ENCODE measurements around the gene EIPR1. TPM values are rescaled to one million over a fixed set of nuclear protein-coding genes. Genes with fewer than 3 reads are reported as not detected.

The EIPR1 gene
- total and polyA plus RNA-seq, 2 experiments from 2014 or later = 17.4 to 46.3 TPM

- TF ChIP-seq, protein P1, sequence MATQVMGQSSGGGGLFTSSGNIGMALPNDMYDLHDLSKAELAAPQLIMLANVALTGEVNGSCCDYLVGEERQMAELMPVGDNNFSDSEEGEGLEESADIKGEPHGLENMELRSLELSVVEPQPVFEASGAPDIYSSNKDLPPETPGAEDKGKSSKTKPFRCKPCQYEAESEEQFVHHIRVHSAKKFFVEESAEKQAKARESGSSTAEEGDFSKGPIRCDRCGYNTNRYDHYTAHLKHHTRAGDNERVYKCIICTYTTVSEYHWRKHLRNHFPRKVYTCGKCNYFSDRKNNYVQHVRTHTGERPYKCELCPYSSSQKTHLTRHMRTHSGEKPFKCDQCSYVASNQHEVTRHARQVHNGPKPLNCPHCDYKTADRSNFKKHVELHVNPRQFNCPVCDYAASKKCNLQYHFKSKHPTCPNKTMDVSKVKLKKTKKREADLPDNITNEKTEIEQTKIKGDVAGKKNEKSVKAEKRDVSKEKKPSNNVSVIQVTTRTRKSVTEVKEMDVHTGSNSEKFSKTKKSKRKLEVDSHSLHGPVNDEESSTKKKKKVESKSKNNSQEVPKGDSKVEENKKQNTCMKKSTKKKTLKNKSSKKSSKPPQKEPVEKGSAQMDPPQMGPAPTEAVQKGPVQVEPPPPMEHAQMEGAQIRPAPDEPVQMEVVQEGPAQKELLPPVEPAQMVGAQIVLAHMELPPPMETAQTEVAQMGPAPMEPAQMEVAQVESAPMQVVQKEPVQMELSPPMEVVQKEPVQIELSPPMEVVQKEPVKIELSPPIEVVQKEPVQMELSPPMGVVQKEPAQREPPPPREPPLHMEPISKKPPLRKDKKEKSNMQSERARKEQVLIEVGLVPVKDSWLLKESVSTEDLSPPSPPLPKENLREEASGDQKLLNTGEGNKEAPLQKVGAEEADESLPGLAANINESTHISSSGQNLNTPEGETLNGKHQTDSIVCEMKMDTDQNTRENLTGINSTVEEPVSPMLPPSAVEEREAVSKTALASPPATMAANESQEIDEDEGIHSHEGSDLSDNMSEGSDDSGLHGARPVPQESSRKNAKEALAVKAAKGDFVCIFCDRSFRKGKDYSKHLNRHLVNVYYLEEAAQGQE (IDR thresholded peaks at IDR 0.05; ENCODE audit: unreplicated experiment) = no peak
- TF ChIP-seq, protein P2, sequence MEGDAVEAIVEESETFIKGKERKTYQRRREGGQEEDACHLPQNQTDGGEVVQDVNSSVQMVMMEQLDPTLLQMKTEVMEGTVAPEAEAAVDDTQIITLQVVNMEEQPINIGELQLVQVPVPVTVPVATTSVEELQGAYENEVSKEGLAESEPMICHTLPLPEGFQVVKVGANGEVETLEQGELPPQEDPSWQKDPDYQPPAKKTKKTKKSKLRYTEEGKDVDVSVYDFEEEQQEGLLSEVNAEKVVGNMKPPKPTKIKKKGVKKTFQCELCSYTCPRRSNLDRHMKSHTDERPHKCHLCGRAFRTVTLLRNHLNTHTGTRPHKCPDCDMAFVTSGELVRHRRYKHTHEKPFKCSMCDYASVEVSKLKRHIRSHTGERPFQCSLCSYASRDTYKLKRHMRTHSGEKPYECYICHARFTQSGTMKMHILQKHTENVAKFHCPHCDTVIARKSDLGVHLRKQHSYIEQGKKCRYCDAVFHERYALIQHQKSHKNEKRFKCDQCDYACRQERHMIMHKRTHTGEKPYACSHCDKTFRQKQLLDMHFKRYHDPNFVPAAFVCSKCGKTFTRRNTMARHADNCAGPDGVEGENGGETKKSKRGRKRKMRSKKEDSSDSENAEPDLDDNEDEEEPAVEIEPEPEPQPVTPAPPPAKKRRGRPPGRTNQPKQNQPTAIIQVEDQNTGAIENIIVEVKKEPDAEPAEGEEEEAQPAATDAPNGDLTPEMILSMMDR (conservative IDR thresholded peaks at IDR 0.05; ENCODE audit: low read depth in 2 of 2) = no peak
- TF ChIP-seq EZH2phosphoT487 (IDR thresholded peaks at IDR 0.05; ENCODE audit: unreplicated experiment) (no peak), CREB1 (CRISPR knock-in tag; IDR thresholded peaks at IDR 0.05; ENCODE audit: low read depth) (no peak), JUNB (IDR thresholded peaks at IDR 0.05; ENCODE audit: unreplicated experiment) (no peak), ETS1 (IDR thresholded peaks at IDR 0.05) (no peak), ZNF114 (CRISPR knock-in tag; IDR thresholded peaks at IDR 0.05) (no peak), ZNF331 (CRISPR knock-in tag; IDR thresholded peaks at IDR 0.05; ENCODE audit: low read depth) (no peak)
Measured at GRCh38 chr2:3192920-3193319, 184.7 kb downstream of the EIPR1 start (continued).

DNA sequence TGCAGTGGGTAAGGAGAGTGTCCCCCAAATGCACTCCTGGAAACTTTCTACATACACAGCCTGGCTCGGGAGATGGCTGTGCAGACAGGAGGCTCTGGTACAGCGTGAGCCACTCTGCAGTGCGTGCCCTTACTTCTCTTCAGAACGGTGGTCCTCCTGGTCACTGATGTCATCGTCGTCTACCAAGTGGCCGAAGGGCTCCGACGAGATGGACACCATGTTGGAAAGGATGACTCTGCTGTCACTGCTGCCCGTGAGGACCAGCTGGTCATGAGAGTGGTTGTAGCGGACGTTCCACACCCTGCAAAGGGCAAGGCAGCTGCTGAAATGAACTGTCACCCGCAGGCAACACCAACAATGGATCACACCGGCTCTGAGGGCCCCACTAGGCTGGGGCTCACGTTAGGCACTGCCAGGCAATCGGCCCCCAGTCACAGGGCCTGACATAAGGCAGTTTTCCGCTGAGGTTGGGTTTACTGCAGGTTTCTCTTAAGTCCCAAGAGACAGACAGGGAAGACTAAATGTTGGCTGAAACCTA, 185.3 kb downstream of the EIPR1 start:
- peaks cover 10% of the 10 kb centered on the region; the same call in 2 of the 3 replicates for H3K36me3 Mint-ChIP-seq (ENCODE audit: low read depth)
- H3K27ac Mint-ChIP-seq = no peak overlapping the region; the same call in 1 of the 2 replicates
- Histone ChIP-seq H3K79me2 (replicated peaks; ENCODE audit: insufficient read depth) (no peaks in the 10 kb centered on the region), H3K4me3 (no peak overlapping the region), H3K36me3 (ENCODE audit: insufficient read depth) (no peaks in the 10 kb centered on the region), H3F3A (replicated peaks; ENCODE audit: low read depth) (no peaks in the 10 kb centered on the region), H2AFZ (no peak overlapping the region), H3K9me2 (ENCODE audit: insufficient read depth) (no peaks in the 10 kb centered on the region), H4K20me1 (replicated peaks; ENCODE audit: insufficient read depth) (no peaks in the 10 kb centered on the region; the same call in none of the 2 replicates), H3K27ac (ENCODE audit: low read depth) (no peak overlapping the region), H3K27me3 (ENCODE audit: insufficient read depth) (no peaks in the 10 kb centered on the region), H3K4me1 (ENCODE audit: insufficient read depth) (0 out of 2 replicates have a peak, but pooled peaks cover 3% of the 10 kb centered on the region), H3K4me2 (no peak overlapping the region)
- peaks cover 11% of the 10 kb centered on the region for H3K27me3 Mint-ChIP-seq (ENCODE audit: insufficient read depth, low read depth, poor library complexity)
- H3K4me3 Mint-ChIP-seq = no peak overlapping the region
- H3K9me3 Mint-ChIP-seq = no peaks in the 10 kb centered on the region
- DNase-seq (ENCODE audit: low spot score) = no peak
- H3K4me1 Mint-ChIP-seq = peaks cover 7% of the 10 kb centered on the region
- ATAC-seq = no peak
- no peak for TF ChIP-seq EZH2phosphoT487 (IDR thresholded peaks at IDR 0.05; ENCODE audit: unreplicated experiment)
- no peak for TF ChIP-seq POLR2AphosphoS5 (IDR thresholded peaks at IDR 0.05; ENCODE audit: low read depth)
- no peak for TF ChIP-seq ZNF331 (CRISPR knock-in tag; IDR thresholded peaks at IDR 0.05; ENCODE audit: low read depth)
- TF ChIP-seq, protein P3, sequence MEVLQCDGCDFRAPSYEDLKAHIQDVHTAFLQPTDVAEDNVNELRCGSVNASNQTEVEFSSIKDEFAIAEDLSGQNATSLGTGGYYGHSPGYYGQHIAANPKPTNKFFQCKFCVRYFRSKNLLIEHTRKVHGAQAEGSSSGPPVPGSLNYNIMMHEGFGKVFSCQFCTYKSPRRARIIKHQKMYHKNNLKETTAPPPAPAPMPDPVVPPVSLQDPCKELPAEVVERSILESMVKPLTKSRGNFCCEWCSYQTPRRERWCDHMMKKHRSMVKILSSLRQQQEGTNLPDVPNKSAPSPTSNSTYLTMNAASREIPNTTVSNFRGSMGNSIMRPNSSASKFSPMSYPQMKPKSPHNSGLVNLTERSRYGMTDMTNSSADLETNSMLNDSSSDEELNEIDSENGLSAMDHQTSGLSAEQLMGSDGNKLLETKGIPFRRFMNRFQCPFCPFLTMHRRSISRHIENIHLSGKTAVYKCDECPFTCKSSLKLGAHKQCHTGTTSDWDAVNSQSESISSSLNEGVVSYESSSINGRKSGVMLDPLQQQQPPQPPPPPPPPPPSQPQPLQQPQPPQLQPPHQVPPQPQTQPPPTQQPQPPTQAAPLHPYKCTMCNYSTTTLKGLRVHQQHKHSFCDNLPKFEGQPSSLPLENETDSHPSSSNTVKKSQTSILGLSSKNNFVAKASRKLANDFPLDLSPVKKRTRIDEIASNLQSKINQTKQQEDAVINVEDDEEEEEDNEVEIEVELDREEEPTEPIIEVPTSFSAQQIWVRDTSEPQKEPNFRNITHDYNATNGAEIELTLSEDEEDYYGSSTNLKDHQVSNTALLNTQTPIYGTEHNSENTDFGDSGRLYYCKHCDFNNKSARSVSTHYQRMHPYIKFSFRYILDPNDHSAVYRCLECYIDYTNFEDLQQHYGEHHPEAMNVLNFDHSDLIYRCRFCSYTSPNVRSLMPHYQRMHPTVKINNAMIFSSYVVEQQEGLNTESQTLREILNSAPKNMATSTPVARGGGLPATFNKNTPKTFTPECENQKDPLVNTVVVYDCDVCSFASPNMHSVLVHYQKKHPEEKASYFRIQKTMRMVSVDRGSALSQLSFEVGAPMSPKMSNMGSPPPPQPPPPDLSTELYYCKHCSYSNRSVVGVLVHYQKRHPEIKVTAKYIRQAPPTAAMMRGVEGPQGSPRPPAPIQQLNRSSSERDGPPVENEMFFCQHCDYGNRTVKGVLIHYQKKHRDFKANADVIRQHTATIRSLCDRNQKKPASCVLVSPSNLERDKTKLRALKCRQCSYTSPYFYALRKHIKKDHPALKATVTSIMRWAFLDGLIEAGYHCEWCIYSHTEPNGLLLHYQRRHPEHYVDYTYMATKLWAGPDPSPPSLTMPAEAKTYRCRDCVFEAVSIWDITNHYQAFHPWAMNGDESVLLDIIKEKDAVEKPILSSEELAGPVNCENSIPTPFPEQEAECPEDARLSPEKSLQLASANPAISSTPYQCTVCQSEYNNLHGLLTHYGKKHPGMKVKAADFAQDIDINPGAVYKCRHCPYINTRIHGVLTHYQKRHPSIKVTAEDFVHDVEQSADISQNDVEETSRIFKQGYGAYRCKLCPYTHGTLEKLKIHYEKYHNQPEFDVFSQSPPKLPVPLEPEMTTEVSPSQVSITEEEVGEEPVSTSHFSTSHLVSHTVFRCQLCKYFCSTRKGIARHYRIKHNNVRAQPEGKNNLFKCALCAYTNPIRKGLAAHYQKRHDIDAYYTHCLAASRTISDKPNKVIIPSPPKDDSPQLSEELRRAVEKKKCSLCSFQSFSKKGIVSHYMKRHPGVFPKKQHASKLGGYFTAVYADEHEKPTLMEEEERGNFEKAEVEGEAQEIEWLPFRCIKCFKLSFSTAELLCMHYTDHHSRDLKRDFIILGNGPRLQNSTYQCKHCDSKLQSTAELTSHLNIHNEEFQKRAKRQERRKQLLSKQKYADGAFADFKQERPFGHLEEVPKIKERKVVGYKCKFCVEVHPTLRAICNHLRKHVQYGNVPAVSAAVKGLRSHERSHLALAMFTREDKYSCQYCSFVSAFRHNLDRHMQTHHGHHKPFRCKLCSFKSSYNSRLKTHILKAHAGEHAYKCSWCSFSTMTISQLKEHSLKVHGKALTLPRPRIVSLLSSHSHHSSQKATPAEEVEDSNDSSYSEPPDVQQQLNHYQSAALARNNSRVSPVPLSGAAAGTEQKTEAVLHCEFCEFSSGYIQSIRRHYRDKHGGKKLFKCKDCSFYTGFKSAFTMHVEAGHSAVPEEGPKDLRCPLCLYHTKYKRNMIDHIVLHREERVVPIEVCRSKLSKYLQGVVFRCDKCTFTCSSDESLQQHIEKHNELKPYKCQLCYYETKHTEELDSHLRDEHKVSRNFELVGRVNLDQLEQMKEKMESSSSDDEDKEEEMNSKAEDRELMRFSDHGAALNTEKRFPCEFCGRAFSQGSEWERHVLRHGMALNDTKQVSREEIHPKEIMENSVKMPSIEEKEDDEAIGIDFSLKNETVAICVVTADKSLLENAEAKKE (CRISPR knock-in tag; IDR thresholded peaks at IDR 0.05) = no peak
- no peak for TF ChIP-seq EZH2 (IDR thresholded peaks at IDR 0.05; ENCODE audit: low read depth, unreplicated experiment)
